HG02943 (cell line): Measurements from ENCODE around the gene DNASE1L2.
"Not testable (repeated sequence)": the region's sequence is repeated elsewhere in the genome, so short reads cannot be mapped to it uniquely, and the experiment has no call there.

Source experiments
- ATAC-seq: cut with Tn5 transposase; IDR thresholded peaks from one replicate; pipeline ENCODE4 v1.9.1; 2021; ENCODE audit warnings: mild to moderate bottlenecking, low read depth, moderate library complexity; ENCODE audit not compliant: unreplicated experiment

The DNASE1L2 gene

DNA sequence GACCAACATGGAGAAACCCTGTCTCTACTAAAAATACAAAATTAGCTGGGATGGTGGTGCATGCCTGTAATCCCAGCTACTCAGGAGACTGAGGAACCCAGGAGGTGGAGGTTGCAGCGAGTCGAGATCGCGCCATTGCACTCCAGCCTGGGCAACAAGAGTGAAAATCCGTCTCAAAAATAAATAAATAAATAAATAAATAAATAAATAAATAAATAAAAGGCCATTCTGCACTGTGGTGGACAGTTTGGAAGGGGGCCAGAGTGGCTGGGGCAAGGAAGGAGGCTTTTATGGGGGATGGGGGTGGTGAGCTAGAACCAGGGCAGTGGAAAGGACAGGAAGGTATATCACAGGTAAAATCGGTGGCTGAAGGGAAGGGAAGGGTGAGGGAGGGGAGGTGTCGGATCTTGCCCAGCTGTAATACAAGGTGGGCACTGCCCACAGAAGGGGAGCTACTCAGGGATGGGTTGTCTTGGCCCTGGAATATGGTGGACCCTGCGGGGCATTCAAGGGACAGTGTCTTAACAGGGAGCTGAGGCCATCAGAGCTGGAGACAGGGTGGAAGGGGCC is 33.0 kb upstream of the DNASE1L2 start:
- not testable (repeated sequence) for ATAC-seq

DNA sequence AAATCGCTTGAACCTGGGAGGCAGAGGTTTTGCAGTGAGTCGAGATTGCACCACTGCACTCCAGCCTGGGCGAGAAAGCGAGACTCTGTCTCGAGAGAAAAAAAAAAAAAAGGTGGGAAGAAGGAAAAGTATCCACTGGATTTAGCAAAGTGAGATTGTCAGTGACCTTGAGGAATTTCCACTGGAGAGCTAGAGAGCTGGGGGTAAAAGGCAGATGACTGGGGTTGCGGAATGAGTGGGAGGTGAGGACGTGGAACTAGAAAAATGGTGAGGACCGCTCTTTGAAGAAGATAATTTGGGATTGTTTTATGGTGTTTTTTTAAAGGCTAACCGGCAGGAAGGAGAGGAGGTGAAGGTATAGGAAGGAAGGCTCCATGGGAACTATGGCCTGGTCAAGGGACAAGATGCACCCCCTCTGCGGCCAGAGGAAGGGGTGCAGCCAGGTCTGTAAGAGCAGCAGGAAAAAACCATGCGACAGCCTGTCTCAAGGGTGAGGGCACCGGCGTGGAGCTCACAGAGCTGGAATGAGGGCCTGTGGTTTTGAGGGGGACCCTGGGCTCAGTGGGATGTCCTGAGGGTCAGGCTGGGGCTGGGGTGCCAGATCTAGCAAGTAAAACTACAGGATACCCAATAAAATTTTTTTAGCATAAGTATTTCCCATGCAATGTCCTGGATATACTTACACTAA is 31.7 kb upstream of the DNASE1L2 start:
- no peak for ATAC-seq

DNA sequence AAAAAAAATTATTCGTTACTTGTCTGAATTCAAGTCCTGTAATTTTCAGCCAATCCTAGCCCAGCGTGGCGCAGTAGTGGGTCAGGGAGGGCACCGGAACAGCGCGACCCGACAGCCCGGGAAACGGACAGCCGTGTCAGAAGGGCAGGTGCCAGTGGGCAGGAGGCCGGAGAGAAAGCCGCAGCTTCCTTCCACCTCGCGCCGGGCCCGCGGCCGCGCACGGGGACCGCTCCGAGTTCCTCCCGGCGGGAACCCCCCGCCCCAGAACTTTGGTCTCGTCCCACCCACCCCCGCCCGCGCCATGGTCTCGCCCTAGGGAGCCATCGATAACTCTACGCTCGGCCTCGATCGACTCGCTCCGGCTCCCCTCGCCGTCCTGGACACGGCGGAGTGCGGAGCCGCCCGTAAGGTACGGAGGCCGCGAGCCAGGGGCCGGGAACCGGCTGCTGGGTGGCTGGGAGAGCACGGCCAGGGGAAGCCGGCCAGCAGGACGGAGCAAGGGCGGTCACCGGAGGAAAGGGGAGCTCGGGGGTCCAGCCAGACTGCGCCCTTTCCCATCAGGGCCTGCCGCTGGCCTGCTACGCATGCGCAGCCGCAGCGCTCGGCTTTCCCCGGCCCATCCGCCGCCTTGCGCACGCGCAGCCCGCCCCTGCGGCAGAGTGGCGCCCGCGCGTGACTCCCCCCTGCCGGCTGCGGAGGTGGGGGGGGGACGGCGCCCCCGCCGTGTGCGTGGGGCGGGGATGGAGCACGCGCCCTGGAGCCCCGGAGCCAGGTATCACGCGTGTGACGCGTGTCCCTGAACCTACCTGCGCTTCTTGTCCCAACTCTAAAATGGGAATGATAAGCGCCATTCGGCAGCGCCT is 30.9 kb upstream of the DNASE1L2 start, which contains the start of gene MLST8:
Gene MLST8, plus strand, starts transcription at position 351 of the 863 bp plus-strand sequence. CDS start 632 bp downstream, outside the sequence.
- ATAC-seq: peak; percentile 75

DNA sequence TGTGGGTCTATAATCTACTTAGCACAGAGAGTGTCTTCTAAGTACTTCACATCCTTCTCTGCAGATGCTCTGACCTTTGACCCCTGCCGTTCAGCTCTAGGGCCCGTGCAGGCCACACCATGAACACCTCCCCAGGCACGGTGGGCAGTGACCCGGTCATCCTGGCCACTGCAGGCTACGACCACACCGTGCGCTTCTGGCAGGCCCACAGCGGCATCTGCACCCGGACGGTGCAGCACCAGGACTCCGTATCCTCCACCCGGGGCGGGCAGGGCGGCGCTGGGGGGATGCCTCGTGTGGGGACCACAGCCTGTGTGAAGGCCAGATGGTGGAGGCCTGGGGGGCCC is 30.3 kb upstream of the DNASE1L2 start:
- ATAC-seq: no peak

DNA sequence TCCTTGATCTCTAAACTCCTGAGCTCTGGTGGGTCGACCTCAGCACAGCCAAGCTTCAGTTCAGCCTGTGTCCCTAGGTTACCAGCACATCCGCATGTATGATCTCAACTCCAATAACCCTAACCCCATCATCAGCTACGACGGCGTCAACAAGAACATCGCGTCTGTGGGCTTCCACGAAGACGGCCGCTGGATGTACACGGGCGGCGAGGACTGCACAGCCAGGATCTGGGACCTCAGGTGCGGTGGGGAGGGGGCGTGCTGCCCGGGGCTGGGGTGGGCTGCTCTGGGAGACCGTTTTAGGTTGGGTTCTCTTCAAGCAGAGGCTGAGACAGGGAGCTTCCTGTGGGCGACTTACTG is 29.8 kb upstream of the DNASE1L2 start:
- ATAC-seq: no peak

- ATAC-seq: no peak
Observed at GRCh38 chr16:2206780-2207433, 29.3 kb upstream of the DNASE1L2 start.

- ATAC-seq: no peak
Observed at GRCh38 chr16:2207872-2208271, 28.4 kb upstream of the DNASE1L2 start.

- ATAC-seq: no peak
Observed at GRCh38 chr16:2208308-2208707, 27.9 kb upstream of the DNASE1L2 start.

GRCh38 chr16:2208772-2209171 is 27.5 kb upstream of the DNASE1L2 start:
- ATAC-seq: no peak

DNA sequence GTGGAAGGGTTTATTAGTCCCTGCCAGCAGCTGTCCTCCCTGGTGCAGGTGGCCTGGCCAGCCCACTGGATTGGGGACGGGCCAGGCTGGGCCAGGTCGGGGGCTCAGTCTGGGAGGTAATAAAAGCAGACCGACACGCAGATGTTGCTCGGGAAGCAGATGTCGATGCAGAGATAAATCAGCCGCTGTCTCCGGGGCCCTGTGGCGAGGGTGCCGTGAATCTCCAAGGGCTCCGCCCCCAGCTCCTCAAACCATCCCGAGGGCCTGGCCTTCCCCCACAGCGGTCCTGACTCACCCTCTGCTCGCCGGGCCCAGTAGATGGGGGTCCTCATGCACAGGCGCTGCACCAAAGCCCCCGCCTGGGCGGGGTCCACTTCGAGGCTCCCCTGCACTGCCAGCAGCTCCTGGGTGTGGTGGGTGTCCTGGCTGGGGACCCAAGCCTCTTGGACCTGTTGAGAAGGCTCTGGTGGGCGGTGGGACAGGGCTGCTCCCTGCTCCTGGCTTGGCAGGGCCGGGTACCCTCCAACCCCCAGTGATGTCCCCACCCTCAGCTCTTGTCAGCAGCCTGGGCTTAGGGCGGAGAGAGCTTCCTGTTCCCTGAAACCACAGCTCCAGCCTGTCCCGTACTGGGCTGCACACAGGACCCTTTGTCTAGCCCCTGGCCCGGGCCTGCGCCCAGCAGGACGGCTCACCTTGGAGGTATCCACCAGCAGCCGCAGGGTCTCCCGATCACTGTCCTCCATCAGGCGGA is 26.8 kb upstream of the DNASE1L2 start:
- ATAC-seq: no peak

- ATAC-seq: no peak
Observed at GRCh38 chr16:2210009-2210332, 26.3 kb upstream of the DNASE1L2 start.

- ATAC-seq: no peak
Observed at GRCh38 chr16:2210386-2211365, 25.6 kb upstream of the DNASE1L2 start, which contains the start of gene BRICD5. TSS of gene BRICD5 (minus strand) at chr16:2210863. CDS start at chr16:2210833, 30 bp downstream.

DNA sequence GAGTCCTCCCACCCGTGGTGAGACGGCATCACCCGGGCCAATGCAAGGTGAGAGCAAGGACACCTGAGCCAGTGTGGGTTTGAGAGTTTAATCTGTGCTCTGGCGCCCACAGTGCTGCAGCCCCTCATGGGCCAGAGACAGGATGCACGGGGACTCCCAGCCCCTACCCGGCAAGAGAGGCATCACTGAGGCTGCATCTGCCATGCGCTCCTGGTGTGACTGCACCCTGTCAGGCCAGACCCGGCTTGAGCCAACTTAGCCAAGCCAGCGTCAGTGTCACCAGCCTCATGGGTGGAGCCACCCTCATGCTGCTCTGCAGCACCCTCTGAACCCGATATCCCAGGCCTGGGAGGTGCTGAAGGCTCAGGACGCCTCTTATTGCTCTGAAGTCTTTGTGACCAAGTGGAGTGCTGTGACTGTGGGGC is 24.3 kb upstream of the DNASE1L2 start:
- no peak for ATAC-seq

DNA sequence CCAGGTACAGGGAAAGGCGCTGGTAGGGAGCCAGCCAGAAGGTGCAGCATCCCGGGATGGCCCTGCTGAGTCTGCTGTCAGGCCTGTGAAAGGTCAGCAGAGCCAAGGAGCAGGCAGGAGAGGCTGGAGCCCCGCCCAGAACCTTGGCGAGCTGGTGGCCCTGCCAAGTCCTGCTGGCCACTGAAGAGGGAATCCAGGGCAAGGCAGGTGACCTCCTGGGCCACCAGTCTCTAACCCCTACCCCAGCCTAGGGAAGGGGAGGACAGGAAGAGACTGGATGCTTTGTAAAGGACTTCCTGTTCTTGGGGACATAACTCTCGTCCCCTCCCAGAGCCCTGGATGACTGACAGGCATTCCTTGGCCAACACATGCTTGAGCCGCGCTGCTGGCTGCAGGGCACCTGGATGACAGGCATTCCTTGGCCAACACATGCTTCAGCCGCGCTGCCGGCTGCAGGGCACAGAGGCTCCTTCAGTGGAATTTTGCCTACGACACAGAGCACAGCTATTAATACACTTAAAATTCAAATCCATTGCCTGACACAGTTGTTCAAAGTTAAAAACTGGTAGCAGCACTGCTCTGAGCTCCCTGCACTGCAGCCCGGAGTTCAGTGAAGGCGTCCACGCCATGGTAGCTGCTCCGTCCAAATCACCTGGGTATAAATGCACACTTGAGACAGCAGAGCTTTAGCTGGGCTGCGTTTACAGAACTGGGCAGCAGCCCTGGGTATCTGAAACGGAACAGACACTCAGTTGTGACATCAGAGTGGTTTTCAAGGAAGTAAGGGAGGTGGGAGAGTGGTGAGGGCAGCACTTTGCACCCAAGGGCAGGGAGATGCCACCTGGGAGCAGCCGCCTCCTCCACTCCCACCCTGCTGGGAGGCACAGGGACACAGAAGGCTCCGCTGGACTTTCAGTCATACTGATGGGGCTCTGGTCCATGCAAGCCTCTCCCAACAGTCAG is 23.6 kb upstream of the DNASE1L2 start:
- ATAC-seq: no peak

GRCh38 chr16:2213817-2214718 is 22.2 kb upstream of the DNASE1L2 start:
- peak; percentile 3 for ATAC-seq

GRCh38 chr16:2214719-2214968 is 21.6 kb upstream of the DNASE1L2 start, which contains the start of gene PGP:
TSS of gene PGP (minus strand) at chr16:2214840. CDS start at chr16:2214777, 63 bp downstream.
- ATAC-seq: no peak

DNA sequence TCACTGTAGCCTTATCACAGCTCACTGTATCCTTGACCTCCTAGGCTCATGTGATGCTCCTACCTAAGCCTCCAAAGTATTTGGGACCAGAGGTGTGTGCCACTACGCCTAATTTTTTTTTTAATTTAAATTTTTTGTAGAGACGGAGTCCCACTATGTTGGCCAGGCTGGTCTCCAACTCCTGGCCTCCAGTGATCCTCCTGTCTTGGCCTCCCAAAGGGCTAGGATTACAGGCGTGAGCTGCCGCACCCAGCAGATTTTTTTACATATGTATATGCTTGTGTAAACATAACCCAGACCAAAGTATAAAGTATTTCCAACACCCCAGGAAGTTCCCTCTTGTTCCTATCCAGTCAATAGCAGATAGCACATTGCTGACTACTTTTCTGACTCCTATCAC is 19.9 kb upstream of the DNASE1L2 start:
- ATAC-seq: no peak
